ENCODE results near the gene CNIH3.
"Not testable (repeated sequence)": the region's sequence is repeated elsewhere in the genome, so short reads cannot be mapped to it uniquely, and the experiment has no call there.

The CNIH3 gene

GRCh38 chr1:224678168-224678567 is 62.1 kb downstream of the CNIH3 start:
- CTCF ChIA-PET, result no interaction called here

DNA sequence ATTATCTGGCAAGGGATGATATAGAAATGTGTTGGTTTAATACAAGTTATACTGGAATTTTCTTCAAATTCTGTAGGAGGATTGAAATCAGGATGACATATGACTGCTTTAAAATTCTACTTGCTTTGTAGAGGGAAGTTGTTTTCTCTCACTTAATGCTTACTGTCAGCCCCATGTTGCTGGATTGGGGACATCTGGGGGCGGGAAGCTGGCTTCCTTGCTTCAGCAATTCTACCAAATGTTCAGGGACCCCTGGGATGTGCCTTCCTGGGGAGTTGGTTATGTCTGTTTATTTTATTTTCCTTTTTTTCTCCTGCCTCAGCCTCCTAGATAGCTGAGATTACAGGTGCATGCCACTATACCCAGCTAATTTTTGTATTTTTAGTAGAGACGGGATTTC is 63.5 kb downstream of the CNIH3 start:
- H3K4me1 ChIP-seq (ENCODE audit: control extremely low read depth in 1 of 4, control insufficient read depth in 4 of 4, insufficient read depth in 4 of 4, low read length in 3 of 4), result no peaks in the 10 kb centered on the region
- ChIA-PET CTCF (interaction anchor here (1.4 kb wide), 1 partner anchor 35 kb away, joined by 3 read pairs; no protein-coding TSS in a partner anchor), POLR2A (no interaction called here)
- DNase-seq, result no peak
- H3K4me3 ChIP-seq (ENCODE audit: control insufficient read depth in 1 of 7, extremely low read depth in 1 of 7, insufficient read depth in 4 of 7, low read depth in 2 of 7, low read length in 6 of 7), result no peak overlapping the region
- H3K27me3 ChIP-seq (replicated peaks in 2 of 5; ENCODE audit: control insufficient read depth in 4 of 5, insufficient read depth in 5 of 5, low read length in 4 of 5), result peaks cover 0 to 11% (median 0%) of the 10 kb centered on the region in 5 experiments
- no peaks in the 10 kb centered on the region for H3K36me3 ChIP-seq (ENCODE audit: control insufficient read depth in 4 of 4, insufficient read depth in 4 of 4, low read length in 3 of 4)
- 85% methylated on average over 2 of the region's 2 CpGs for WGBS (ENCODE audit: insufficient coverage)
- no peak overlapping the region for H3K27ac ChIP-seq (ENCODE audit: insufficient read depth in 1 of 2, low read depth in 1 of 2, low read length in 2 of 2, poor library complexity in 1 of 2, severe bottlenecking in 2 of 2)
- no peaks in the 10 kb centered on the region for H3K9me3 ChIP-seq (ENCODE audit: control extremely low read depth in 1 of 5, control insufficient read depth in 4 of 5, insufficient read depth in 2 of 5, low read depth in 1 of 5, low read length in 4 of 5)

More at GRCh38 chr1:224678168-224678567, 62.1 kb downstream of the CNIH3 start:
- H3K36me3 ChIP-seq (ENCODE audit: control insufficient read depth in 4 of 4, insufficient read depth in 4 of 4, low read length in 3 of 4), result no peaks in the 10 kb centered on the region
- DNase-seq, result no peak
- H3K27ac ChIP-seq (ENCODE audit: insufficient read depth in 1 of 2, low read depth in 1 of 2, low read length in 2 of 2, poor library complexity in 1 of 2, severe bottlenecking in 2 of 2), result no peak overlapping the region
- peaks cover 0 to 10% (median 0%) of the 10 kb centered on the region in 5 experiments for H3K27me3 ChIP-seq (replicated peaks in 2 of 5; ENCODE audit: control insufficient read depth in 4 of 5, insufficient read depth in 5 of 5, low read length in 4 of 5)
- H3K4me3 ChIP-seq (ENCODE audit: control insufficient read depth in 1 of 7, extremely low read depth in 1 of 7, insufficient read depth in 4 of 7, low read depth in 2 of 7, low read length in 6 of 7), result no peak overlapping the region
- POLR2A ChIA-PET, result no interaction called here
- no peaks in the 10 kb centered on the region for H3K4me1 ChIP-seq (ENCODE audit: control extremely low read depth in 1 of 4, control insufficient read depth in 4 of 4, insufficient read depth in 4 of 4, low read length in 3 of 4)
- H3K9me3 ChIP-seq (ENCODE audit: control extremely low read depth in 1 of 5, control insufficient read depth in 4 of 5, insufficient read depth in 2 of 5, low read depth in 1 of 5, low read length in 4 of 5), result no peaks in the 10 kb centered on the region
- 100% methylated on average over 2 of the region's 4 CpGs for WGBS (ENCODE audit: insufficient coverage)

DNA sequence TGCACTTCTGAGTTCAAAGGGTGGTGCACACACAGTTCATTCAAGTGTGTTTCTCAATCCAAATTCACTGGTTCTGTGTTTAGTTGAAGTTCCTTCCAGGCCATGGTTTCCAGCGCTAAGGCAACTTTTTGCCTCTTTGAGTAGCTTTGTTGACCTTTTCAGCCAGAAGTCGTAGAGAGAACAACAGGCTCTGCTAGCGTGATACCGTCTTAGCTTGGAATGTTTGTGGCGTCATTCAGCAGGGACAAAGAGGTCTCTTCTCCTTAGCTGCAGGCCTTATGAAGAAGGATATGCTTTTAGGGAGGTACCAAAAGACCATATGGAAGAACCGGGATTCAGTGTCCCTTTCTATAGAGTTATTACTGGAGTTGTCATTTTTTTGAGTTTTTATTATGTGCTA is 65.7 kb downstream of the CNIH3 start:
- Histone ChIP-seq H3K4me3 (ENCODE audit: control insufficient read depth in 1 of 7, extremely low read depth in 1 of 7, insufficient read depth in 4 of 7, low read depth in 2 of 7, low read length in 6 of 7) (no peak overlapping the region), H3K36me3 (ENCODE audit: control insufficient read depth in 4 of 4, insufficient read depth in 4 of 4, low read length in 3 of 4) (no peaks in the 10 kb centered on the region), H3K27ac (ENCODE audit: insufficient read depth in 1 of 2, low read depth in 1 of 2, low read length in 2 of 2, poor library complexity in 1 of 2, severe bottlenecking in 2 of 2) (no peak overlapping the region), H3K27me3 (replicated peaks in 2 of 5; ENCODE audit: control insufficient read depth in 4 of 5, insufficient read depth in 5 of 5, low read length in 4 of 5) (peaks cover 0 to 11% (median 0%) of the 10 kb centered on the region in 5 experiments), H3K9me3 (ENCODE audit: control extremely low read depth in 1 of 5, control insufficient read depth in 4 of 5, insufficient read depth in 2 of 5, low read depth in 1 of 5, low read length in 4 of 5) (peaks cover 0 to under 1% (median 0%) of the 10 kb centered on the region in 5 experiments), H3K4me1 (ENCODE audit: control extremely low read depth in 1 of 4, control insufficient read depth in 4 of 4, insufficient read depth in 4 of 4, low read length in 3 of 4) (peaks cover 0 to 5% (median under 1%) of the 10 kb centered on the region in 4 experiments)
- DNase-seq, result no peak
- POLR2A ChIA-PET, result no interaction called here
- CTCF ChIA-PET, result no interaction called here
- WGBS (ENCODE audit: insufficient coverage), result 98% methylated on average over 5 of the region's 6 CpGs

GRCh38 chr1:224683936-224684335 is 67.8 kb downstream of the CNIH3 start:
- CTCF ChIA-PET, result no interaction called here
- Histone ChIP-seq H3K27me3 (replicated peaks in 2 of 5; ENCODE audit: control insufficient read depth in 4 of 5, insufficient read depth in 5 of 5, low read length in 4 of 5) (peaks cover 0 to 11% (median 0%) of the 10 kb centered on the region in 5 experiments), H3K9me3 (ENCODE audit: control extremely low read depth in 1 of 5, control insufficient read depth in 4 of 5, insufficient read depth in 2 of 5, low read depth in 1 of 5, low read length in 4 of 5) (peaks cover 0 to 2% (median 0%) of the 10 kb centered on the region in 5 experiments), H3K4me1 (ENCODE audit: control extremely low read depth in 1 of 4, control insufficient read depth in 4 of 4, insufficient read depth in 4 of 4, low read length in 3 of 4) (peaks cover 0 to 5% (median under 1%) of the 10 kb centered on the region in 4 experiments), H3K27ac (ENCODE audit: insufficient read depth in 1 of 2, low read depth in 1 of 2, low read length in 2 of 2, poor library complexity in 1 of 2, severe bottlenecking in 2 of 2) (no peak overlapping the region), H3K36me3 (ENCODE audit: control insufficient read depth in 4 of 4, insufficient read depth in 4 of 4, low read length in 3 of 4) (no peaks in the 10 kb centered on the region), H3K4me3 (ENCODE audit: control insufficient read depth in 1 of 7, extremely low read depth in 1 of 7, insufficient read depth in 4 of 7, low read depth in 2 of 7, low read length in 6 of 7) (no peak overlapping the region)
- POLR2A ChIA-PET, result no interaction called here
- no peak for DNase-seq
- 95% methylated on average over 6 of the region's 8 CpGs for WGBS (ENCODE audit: insufficient coverage)

GRCh38 chr1:224684979-224685425 is 68.9 kb downstream of the CNIH3 start:
- Histone ChIP-seq H3K27me3 (replicated peaks in 2 of 5; ENCODE audit: control insufficient read depth in 4 of 5, insufficient read depth in 5 of 5, low read length in 4 of 5) (peaks cover 0 to 11% (median 0%) of the 10 kb centered on the region in 5 experiments), H3K9me3 (ENCODE audit: control extremely low read depth in 1 of 5, control insufficient read depth in 4 of 5, insufficient read depth in 2 of 5, low read depth in 1 of 5, low read length in 4 of 5) (peaks cover 0 to 2% (median 0%) of the 10 kb centered on the region in 5 experiments), H3K36me3 (ENCODE audit: control insufficient read depth in 4 of 4, insufficient read depth in 4 of 4, low read length in 3 of 4) (no peaks in the 10 kb centered on the region), H3K4me1 (ENCODE audit: control extremely low read depth in 1 of 4, control insufficient read depth in 4 of 4, insufficient read depth in 4 of 4, low read length in 3 of 4) (peaks cover 0 to 5% (median under 1%) of the 10 kb centered on the region in 4 experiments), H3K4me3 (ENCODE audit: control insufficient read depth in 1 of 7, extremely low read depth in 1 of 7, insufficient read depth in 4 of 7, low read depth in 2 of 7, low read length in 6 of 7) (no peak overlapping the region), H3K27ac (ENCODE audit: insufficient read depth in 1 of 2, low read depth in 1 of 2, low read length in 2 of 2, poor library complexity in 1 of 2, severe bottlenecking in 2 of 2) (no peak overlapping the region)
- peak in 2 of 3 donors; percentile 11 to 25 for DNase-seq
- POLR2A ChIA-PET, result no interaction called here
- 37% methylated on average over 7 of the region's 7 CpGs for WGBS (ENCODE audit: insufficient coverage)
- CTCF ChIA-PET, result no interaction called here

GRCh38 chr1:224686140-224686539 is 70.0 kb downstream of the CNIH3 start:
- CTCF ChIA-PET; DNase-seq; H3K27me3 ChIP-seq (replicated peaks in 2 of 5; ENCODE audit: control insufficient read depth in 4 of 5, insufficient read depth in 5 of 5, low read length in 4 of 5); H3K27ac ChIP-seq (ENCODE audit: insufficient read depth in 1 of 2, low read depth in 1 of 2, low read length in 2 of 2, poor library complexity in 1 of 2, severe bottlenecking in 2 of 2); H3K9me3 ChIP-seq (ENCODE audit: control extremely low read depth in 1 of 5, control insufficient read depth in 4 of 5, insufficient read depth in 2 of 5, low read depth in 1 of 5, low read length in 4 of 5); H3K4me1 ChIP-seq (ENCODE audit: control extremely low read depth in 1 of 4, control insufficient read depth in 4 of 4, insufficient read depth in 4 of 4, low read length in 3 of 4); POLR2A ChIA-PET; H3K36me3 ChIP-seq (ENCODE audit: control insufficient read depth in 4 of 4, insufficient read depth in 4 of 4, low read length in 3 of 4); H3K4me3 ChIP-seq (ENCODE audit: control insufficient read depth in 1 of 7, extremely low read depth in 1 of 7, insufficient read depth in 4 of 7, low read depth in 2 of 7, low read length in 6 of 7): not testable (repeated sequence)
- no CpG with 5 or more reads among the region's 3 CpGs for WGBS (ENCODE audit: insufficient coverage)

DNA sequence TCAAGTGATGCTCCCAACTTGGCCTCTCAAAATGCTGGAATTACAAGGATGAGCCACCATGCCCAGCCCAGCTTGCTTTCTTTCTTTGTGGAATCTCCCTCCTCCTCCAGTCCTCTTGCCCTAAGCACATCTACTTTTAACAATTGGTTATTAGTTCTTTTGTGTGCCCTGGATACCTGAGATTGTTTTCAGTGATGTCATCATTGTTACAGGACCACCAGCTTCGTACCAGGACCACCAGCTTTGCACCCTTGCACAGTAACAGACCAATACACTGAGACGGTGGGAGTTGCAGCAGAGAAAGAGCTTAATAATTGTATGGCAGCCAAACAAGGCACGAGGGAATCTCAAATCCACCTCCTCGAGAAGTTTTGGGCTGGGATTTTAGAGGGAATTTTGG is 71.3 kb downstream of the CNIH3 start:
- Histone ChIP-seq H3K27me3 (replicated peaks in 2 of 5; ENCODE audit: control insufficient read depth in 4 of 5, insufficient read depth in 5 of 5, low read length in 4 of 5) (peaks cover 0 to 2% (median 0%) of the 10 kb centered on the region in 5 experiments), H3K27ac (ENCODE audit: insufficient read depth in 1 of 2, low read depth in 1 of 2, low read length in 2 of 2, poor library complexity in 1 of 2, severe bottlenecking in 2 of 2) (no peak overlapping the region), H3K4me3 (ENCODE audit: control insufficient read depth in 1 of 7, extremely low read depth in 1 of 7, insufficient read depth in 4 of 7, low read depth in 2 of 7, low read length in 6 of 7) (no peak overlapping the region), H3K36me3 (ENCODE audit: control insufficient read depth in 4 of 4, insufficient read depth in 4 of 4, low read length in 3 of 4) (no peaks in the 10 kb centered on the region), H3K4me1 (ENCODE audit: control extremely low read depth in 1 of 4, control insufficient read depth in 4 of 4, insufficient read depth in 4 of 4, low read length in 3 of 4) (peaks cover 0 to 5% (median under 1%) of the 10 kb centered on the region in 4 experiments), H3K9me3 (ENCODE audit: control extremely low read depth in 1 of 5, control insufficient read depth in 4 of 5, insufficient read depth in 2 of 5, low read depth in 1 of 5, low read length in 4 of 5) (peaks cover 0 to 2% (median 0%) of the 10 kb centered on the region in 5 experiments)
- ChIA-PET CTCF (no interaction called here), POLR2A (no interaction called here)
- WGBS (ENCODE audit: insufficient coverage), result 95% methylated on average over 4 of the region's 4 CpGs
- DNase-seq, result no peak

Measured in common myeloid progenitor, CD34-positive (primary cell).